Lung (tissue), 12 donors: ENCODE data around the gene MYO5C. TPM values are rescaled to one million over a fixed set of nuclear protein-coding genes. Genes with fewer than 3 reads are reported as not detected.

Experiments
- ATAC-seq: fragments of 200-7000 bp; cut with Tn5 transposase; one replicate; pipeline ENCODE4 v1.9.1; 2020; ENCODE audit warnings: moderate number of reproducible peaks; ENCODE audit not compliant: insufficient read depth, low FRiP score
- DNase-seq, 3 donors: peaks; one replicate each; pipeline ENCODE4 v3.0.0-alpha.2; 2013 to 2017
- H3K27ac ChIP-seq, 2 donors: one replicate each; pipeline ENCODE4 v1.5.1; 2013; ENCODE audit warnings: mild to moderate bottlenecking in 2 of 2, moderate library complexity in 2 of 2, control low read depth in 1 of 2, inconsistent platforms in 1 of 2, low read depth in 1 of 2, low read length in 1 of 2
- H3K27me3 ChIP-seq, 3 donors: one replicate each; pipeline ENCODE4 v1.5.1; 2013; ENCODE audit warnings: low read length in 2 of 3; ENCODE audit not compliant: control insufficient read depth in 3 of 3, insufficient read depth in 3 of 3
- H3K36me3 ChIP-seq, 4 donors: one replicate each; pipeline ENCODE4 v1.5.1; 2013; ENCODE audit warnings: low read length in 4 of 4, mild to moderate bottlenecking in 1 of 4, moderate library complexity in 1 of 4; ENCODE audit not compliant: control insufficient read depth in 4 of 4, insufficient read depth in 4 of 4
- H3K4me1 ChIP-seq, 5 donors: one replicate each; pipeline ENCODE4 v1.5.1; 2013; ENCODE audit warnings: low read length in 5 of 5, mild to moderate bottlenecking in 2 of 5, moderate library complexity in 1 of 5; ENCODE audit not compliant: control insufficient read depth in 5 of 5, insufficient read depth in 5 of 5
- H3K4me3 ChIP-seq: one replicate; pipeline ENCODE4 v1.5.1; 2013; ENCODE audit warnings: mild to moderate bottlenecking, control low read depth, moderate library complexity
- H3K9ac ChIP-seq, 2 donors: one replicate each; pipeline ENCODE4 v1.5.1; 2013; ENCODE audit warnings: low read length in 2 of 2, control low read depth in 1 of 2; ENCODE audit not compliant: insufficient read depth in 1 of 2
- H3K9me3 ChIP-seq, 4 donors: one replicate each; pipeline ENCODE4 v1.5.1; 2013; ENCODE audit warnings: low read length in 3 of 4, mild to moderate bottlenecking in 1 of 4, moderate library complexity in 1 of 4; ENCODE audit not compliant: control insufficient read depth in 4 of 4, insufficient read depth in 3 of 4
- CTCF ChIP-seq: IDR thresholded peaks from 2 replicates; pipeline ENCODE4 v1.5.1; 2012; ENCODE audit warnings: mild to moderate bottlenecking; ENCODE audit errors: control extremely low read depth, extremely low read depth
- WGBS, 2 donors: extraction: QIAGEN DNeasy Blood & Tissue Kit; methylation state at CpG; one replicate each; pipeline ENCODE4 v1.1.7; 2013; 5-methylcytosine and 5-hydroxymethylcytosine counted together
- polyA plus RNA-seq, 2 donors: library from polyadenylated mRNA; stranded (reverse); fragments of 200-250 nt; gene quantifications; one replicate each; pipeline ENCODE4 v1.2.1, GENCODE V29; 2013
- total RNA-seq, 2 donors: library from RNA; depleted of rRNA in 1 of 2; stranded (reverse); fragments of >200 nt in 1 of 2; gene quantifications; one replicate each; pipeline ENCODE4 v1.2.1, GENCODE V29; 2014 to 2021
- donor health status: control.
- donor health status: control.
- donor health status: Bipolar disorder and iron deficiency.
- donor health status: healthy.
- donor health status: DM: yes; HTN: yes; CAD: no.

Gene MYO5C
- total and polyA plus RNA-seq, 4 donors, result 11.1 to 70.1 (median 40.0) TPM

- 74 to 81% methylated on average over 4 of the region's 4 CpGs for WGBS, 2 donors
- Histone ChIP-seq H3K4me1 (peaks cover 0 to 6% (median 0%) of the 10 kb centered on the region in 5 donors), H3K27ac (no peak overlapping the region), H3K9ac (no peak overlapping the region), H3K9me3 (peaks cover 0 to 2% (median 0%) of the 10 kb centered on the region in 4 donors), H3K27me3 (no peaks in the 10 kb centered on the region), H3K4me3 (no peak overlapping the region), H3K36me3 (peaks cover 0 to 2% (median 0%) of the 10 kb centered on the region in 4 donors)
- ATAC-seq, result no peak
- no peak for TF ChIP-seq CTCF
- no peak for DNase-seq
Measured at GRCh38 chr15:52193321-52193720, 102.3 kb downstream of the MYO5C start.

- Histone ChIP-seq H3K9me3 (peaks cover 0 to 2% (median 0%) of the 10 kb centered on the region in 4 donors), H3K9ac (no peak within 1 kb of the TSS), H3K27me3 (no peaks in the 10 kb centered on the region), H3K27ac (no peak within 1 kb of the TSS), H3K36me3 (peaks cover 0 to 2% (median 0%) of the 10 kb centered on the region in 4 donors), H3K4me3 (no peak within 1 kb of the TSS), H3K4me1 (peaks cover 0 to 6% (median 0%) of the 10 kb centered on the region in 5 donors)
- WGBS, 2 donors, result 61 to 67% methylated on average over 7 of the region's 7 CpGs
- no peak for ATAC-seq
- DNase-seq, result no peak
- TF ChIP-seq CTCF, result no peak
Measured at GRCh38 chr15:52191207-52191606, 104.4 kb downstream of the MYO5C start, which contains the start of gene GNB5. GNB5 (minus strand) TSS chr15:52191392; CDS start chr15:52184676, 6,716 bp downstream.

- no peak for ATAC-seq
Measured at GRCh38 chr15:52186651-52187486, 108.7 kb downstream of the MYO5C start.

More at GRCh38 chr15:52186651-52187486, 108.7 kb downstream of the MYO5C start:
- Histone ChIP-seq H3K4me1 (peaks cover 0 to 9% (median 5%) of the 10 kb centered on the region in 5 donors), H3K4me3 (no peak overlapping the region), H3K27me3 (peaks cover 0 to 3% (median 0%) of the 10 kb centered on the region in 3 donors), H3K9me3 (peaks cover 0 to 2% (median 0%) of the 10 kb centered on the region in 4 donors), H3K27ac (no peak overlapping the region), H3K9ac (no peak overlapping the region), H3K36me3 (no peaks in the 10 kb centered on the region)
- no peak for DNase-seq
- 88 to 90% methylated on average over 11 of the region's 11 CpGs for WGBS, 2 donors
- TF ChIP-seq CTCF, result no peak
